HG02938 (cell line): Measurements from ENCODE around the gene ROPN1.

Source experiments
- ATAC-seq: cut with Tn5 transposase; IDR thresholded peaks from one replicate; pipeline ENCODE4 v1.9.1; 2021; ENCODE audit warnings: mild to moderate bottlenecking, moderate library complexity; ENCODE audit not compliant: unreplicated experiment

Gene ROPN1

DNA sequence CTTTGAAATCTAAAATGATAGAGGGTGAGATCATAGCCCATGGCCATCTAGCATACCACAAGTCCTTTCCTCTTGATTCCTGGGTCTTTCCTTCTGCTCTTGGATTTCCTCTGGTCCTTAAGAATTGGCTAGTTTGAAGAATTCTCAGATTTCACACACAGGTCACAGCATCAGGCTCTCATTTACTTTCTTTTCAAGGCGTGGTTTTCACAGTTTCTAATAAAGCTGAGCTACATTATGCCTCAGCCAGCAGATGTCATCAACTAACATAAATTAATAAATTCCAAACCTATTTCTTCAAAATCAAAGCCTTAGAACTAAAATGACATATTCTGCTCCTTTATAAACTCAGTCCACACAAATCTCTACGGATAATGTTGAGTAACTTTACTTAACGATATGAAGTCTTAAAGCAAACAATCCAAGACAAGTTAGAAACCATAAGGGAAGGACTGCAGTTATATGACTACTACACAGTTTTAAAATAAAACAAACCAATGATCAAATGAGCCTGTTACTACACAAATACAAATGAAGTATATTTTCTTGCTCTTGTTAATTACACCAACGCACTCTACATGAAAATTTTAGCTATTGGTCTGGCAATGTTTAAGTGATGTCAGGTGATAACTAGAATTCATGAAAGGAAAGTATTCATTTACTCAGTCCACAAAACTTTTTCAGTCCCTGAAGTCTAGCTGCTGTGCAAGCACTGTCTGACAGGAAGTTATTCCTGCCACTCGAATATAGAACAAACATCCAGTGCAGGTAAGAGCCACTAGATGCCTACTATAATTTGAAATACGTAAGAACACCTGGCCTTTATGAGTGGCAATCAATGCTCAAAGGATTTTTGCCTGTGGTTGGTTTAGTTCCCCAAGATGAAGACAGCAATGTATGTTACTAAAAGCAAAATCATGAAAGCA, 40.1 kb downstream of the ROPN1 start:
- ATAC-seq: no peak

GRCh38 chr3:123949641-123950040, 42.3 kb downstream of the ROPN1 start:
- ATAC-seq: no peak

- ATAC-seq: no peak
Observed at GRCh38 chr3:123948449-123948848, 43.5 kb downstream of the ROPN1 start.

DNA sequence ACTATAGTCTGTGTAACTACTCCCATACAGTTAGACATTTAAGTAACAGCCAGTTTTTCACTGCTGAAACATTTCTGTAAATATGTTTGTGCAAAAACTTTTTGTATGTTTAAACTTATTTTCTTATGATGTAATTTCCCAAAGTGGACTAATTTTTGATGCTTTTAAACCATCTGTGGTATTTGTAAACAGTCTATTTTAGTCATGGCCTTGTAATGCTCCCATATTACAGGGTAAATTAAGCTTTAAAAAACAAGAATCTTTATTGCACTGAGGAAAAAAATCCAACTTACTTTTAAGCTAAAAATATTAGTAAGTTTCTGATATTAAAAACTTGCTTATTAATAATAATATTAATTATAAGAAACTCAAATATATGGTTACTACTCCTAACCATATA, 44.4 kb downstream of the ROPN1 start:
- ATAC-seq: no peak

- no peak for ATAC-seq
Observed at GRCh38 chr3:123941542-123941941, 50.4 kb downstream of the ROPN1 start.

DNA sequence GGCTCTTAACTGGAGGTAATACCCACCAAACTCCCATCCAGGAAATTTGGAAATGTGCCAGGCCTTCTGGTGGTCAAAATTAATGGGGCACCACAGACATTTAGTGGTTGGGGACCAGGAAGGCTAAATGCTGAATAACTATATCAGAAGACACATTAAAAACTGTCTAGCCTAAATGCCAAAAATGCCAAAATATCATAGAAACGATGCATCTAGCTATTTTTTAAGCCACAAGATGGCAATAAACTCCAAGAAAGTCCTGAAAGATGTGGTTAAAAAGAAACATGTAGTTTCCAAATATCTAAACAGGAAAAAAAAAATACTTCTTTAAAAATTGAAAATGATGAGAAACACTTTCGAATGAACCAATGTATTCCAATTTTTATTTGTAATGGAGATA, 50.8 kb downstream of the ROPN1 start:
- no peak for ATAC-seq

DNA sequence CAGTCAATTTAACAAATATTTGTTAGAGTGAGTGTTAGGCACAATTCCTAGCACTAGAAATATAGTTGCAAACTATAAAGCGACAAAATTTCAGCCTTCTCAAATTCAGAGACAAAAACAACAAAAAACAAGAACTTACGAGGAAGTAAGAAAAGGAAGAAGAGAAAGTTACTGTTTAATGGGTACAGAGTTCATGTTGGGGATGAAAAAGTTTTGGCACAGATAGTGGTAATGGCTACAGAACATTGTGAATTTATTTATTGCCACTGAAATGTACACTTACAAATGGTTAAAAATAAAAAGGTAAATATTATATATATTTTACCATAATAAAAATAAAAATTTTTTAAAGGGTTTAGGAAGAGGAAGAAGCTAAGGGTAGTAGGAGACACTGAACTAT, 52.2 kb downstream of the ROPN1 start:
- no peak for ATAC-seq

GRCh38 chr3:123936400-123936799, 55.5 kb downstream of the ROPN1 start:
- no peak for ATAC-seq

- ATAC-seq: no peak
Observed at GRCh38 chr3:123935830-123936229, 56.1 kb downstream of the ROPN1 start.

DNA sequence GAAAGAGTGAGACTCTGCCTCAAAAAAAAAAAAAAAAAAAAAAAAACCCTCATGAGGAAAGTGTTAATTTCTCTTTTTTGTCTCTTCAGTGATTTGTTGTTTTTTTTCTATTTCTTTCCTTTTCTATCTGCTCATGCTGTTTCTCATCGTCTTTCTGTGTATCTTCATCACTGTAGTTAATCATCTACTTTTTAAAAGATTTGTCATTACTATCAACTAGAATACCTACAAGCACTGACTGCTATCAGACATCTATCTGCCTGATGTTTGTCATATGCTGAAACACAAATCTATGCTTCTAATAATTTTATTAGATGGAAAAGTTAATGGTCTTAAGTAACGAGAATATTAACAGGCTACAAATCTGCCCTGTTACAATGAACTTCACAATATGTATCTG, 57.7 kb downstream of the ROPN1 start:
- ATAC-seq: no peak

GRCh38 chr3:123930445-123930844, 61.5 kb downstream of the ROPN1 start:
- ATAC-seq: no peak

DNA sequence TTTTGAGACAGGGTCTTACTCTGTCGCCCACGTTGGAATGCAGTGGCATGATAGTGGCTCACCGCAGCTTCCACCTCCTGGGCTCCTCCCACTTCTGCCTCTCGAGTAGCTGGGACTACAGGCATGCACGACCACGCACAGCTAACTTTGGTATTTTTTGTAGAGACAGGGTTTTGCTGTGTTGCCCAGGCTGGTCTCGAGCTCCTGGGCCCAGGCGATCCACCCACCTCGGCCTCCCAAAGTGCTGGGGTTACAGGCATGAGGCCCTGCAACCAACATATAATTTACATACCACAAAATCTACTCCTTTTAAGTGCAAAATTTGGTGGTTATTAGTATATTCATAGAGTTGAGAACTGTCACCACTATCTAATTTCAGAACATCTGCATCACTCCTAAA, 62.6 kb downstream of the ROPN1 start:
- ATAC-seq: no peak

DNA sequence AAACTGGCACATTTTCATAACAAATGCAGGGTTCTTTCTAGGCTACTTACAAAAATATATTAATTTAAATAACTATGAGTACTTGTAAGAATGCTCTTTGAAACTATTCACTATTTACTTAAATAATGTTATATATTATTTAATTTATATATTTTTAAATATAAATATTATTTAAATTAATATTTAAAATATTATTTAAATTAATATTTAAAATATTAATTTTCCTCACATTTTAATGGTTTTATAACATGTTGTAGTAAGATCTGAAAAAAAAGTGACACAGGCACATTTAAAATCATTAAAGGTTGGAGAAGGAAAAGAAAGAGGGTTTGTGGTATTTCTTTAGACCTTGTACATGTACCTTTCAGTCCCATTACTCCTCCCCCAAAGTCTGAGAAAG, 65.5 kb downstream of the ROPN1 start:
- ATAC-seq: no peak

DNA sequence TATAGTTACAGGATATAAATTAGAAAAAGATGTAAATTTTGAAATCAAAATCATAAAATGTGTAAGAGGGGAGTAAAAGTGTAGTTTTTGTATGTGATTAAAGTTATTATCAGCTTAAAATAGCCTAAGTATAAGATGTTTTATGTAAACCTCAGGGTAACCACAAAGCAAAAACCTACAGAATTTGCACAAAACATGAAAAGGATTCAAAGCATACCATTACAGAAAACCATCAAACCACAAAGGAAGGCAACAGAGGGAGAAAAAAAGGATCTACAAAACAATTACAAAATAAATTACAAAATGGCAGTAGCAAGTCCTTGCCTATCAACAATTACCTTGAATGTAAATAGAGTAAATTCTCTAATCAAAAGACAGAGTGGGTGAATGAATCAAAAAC, 71.1 kb downstream of the ROPN1 start:
- ATAC-seq: no peak

DNA sequence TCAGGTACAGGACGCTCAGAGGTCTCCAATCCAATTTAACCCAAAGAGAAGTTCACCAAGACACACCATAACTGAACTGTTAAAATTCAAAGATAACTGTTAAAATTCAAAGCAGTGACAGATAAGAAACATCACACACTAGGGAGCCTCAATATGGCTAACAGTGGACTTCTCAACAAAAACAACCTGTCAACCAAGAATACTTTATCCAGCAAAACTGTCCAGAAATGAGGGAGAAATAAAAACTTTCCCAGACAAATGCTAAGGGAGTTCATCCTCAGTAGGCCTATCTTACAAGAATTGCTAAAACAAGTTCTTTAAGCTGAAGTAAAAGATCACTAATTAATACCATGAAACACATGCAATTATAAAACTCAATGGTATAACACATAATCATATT, 71.5 kb downstream of the ROPN1 start:
- ATAC-seq: no peak

DNA sequence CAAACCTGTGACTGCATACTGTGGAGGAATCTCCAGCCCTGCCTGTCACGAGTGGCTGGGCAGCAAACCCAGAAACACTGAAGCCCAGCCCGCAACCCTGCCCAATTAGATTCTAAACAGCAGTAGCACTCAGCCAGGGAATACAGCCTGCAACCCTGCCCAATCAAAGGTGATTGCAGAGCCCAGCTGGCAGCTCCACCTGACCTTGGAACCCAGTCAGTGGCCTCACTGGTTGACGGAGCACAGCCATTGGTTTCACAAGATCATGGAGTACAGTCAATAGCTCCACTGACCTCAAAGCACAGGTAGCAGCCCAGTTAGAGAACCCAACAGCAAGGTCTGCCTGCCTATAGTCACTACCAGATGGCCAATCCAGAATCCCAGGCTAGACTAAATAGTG, 72.6 kb downstream of the ROPN1 start:
- no peak for ATAC-seq
